HL-60 (cell line): ENCODE data around the gene CKS2.

Experiments used
- CTCF ChIP-seq: IDR thresholded peaks from one replicate; pipeline ENCODE4 v1.5.1; 2011; ENCODE audit warnings: low read length, control low read depth, inconsistent platforms; ENCODE audit not compliant: insufficient read depth
- GABPA ChIP-seq: IDR thresholded peaks from 2 replicates; pipeline ENCODE4 v1.6.1; 2012; ENCODE audit warnings: low read depth
- POLR2AphosphoS5 ChIP-seq: IDR thresholded peaks from 2 replicates; pipeline ENCODE4 v1.6.1; 2012; ENCODE audit warnings: low read depth
- REST ChIP-seq: IDR thresholded peaks from 2 replicates; pipeline ENCODE4 v1.6.1; 2012; ENCODE audit warnings: low read depth; ENCODE audit not compliant: insufficient replicate concordance

DNA sequence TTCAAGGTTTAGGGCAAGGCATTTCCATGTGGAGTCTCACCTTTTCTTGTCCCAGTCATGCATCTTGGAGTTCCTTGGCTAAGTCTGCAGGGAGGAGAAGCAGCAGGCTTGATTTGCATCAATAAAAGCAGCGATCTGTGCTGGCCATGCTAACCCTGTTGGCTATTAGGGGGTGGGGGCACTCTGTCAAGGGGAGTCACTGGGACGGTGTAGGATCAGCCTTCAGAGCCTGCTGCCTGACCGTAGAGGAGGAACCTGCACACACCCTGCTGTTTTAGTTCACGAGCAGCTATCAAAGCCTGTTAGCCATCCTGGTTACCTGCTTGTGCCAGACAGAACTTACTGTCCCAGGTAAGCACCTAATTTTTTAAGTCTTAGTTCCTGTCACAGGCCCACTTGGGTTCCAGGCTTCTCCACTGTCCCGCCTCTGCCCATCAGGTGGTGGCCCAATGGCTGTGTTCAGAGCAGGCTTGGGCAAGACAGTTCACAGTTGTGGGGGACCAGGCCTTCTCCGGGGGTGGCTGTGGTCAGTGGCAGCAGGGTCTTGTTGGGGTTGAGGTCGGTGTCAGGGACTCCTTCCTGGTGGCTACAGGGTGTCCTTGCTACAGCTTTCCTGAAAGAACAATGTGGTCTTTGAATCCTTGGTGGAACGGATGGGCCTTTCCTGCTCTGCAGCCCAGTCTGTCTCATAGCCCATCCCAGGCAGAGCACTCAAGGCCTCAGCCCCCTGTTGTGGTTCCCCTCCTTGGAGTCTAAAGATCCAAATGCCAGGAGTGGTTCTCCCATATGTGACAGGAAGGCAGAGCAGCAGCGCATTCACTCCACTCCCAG is 51.0 kb downstream of the CKS2 start:
- TF ChIP-seq CTCF (no peak), REST (no peak), POLR2AphosphoS5 (no peak; the same call in 1 of the 2 replicates), GABPA (no peak)
